Endothelial cell of umbilical vein (primary cell): Measurements from ENCODE around the gene VAV2. TPM values are rescaled to one million over a fixed set of nuclear protein-coding genes. Genes with fewer than 3 reads are reported as not detected.

Experiments used
- BruUV-seq: library from RNA; stranded (reverse); fragments of 400-500 nt; replicated peaks from 2 replicates; lab custom pipeline; 2021; lab: Mats Ljungman, UMichigan
- CTCF ChIA-PET: fragments of 300-600, 350-600 bp; sonication (Branson Sonifier 250); formaldehyde crosslinking; loops from one replicate; lab custom pipeline; 2021; ENCODE audit warnings: antibody characterized with exemption, inconsistent platforms; lab: Charles Lee
- POLR2A ChIA-PET: fragments of 300-600, 350-600 bp; sonication (Branson Sonifier 250); formaldehyde crosslinking; loops from one replicate; lab custom pipeline; 2021; ENCODE audit warnings: antibody characterized with exemption, inconsistent platforms; lab: Charles Lee
- DNase-seq: peaks from one replicate; pipeline ENCODE4 v3.0.0-alpha.2; 2011; ENCODE audit warnings: low read depth, low spot score
- FAIRE-seq: peaks from 2 replicates; lab custom pipeline; 2011; peaks lifted over from hg19 to GRCh38; lab: Jason Lieb, UNC
- H2AFZ ChIP-seq: 2 replicates; pipeline ENCODE4 v1.6.0; 2012; ENCODE audit warnings: low read depth, low read length, control low read depth, inconsistent platforms
- H3K27ac ChIP-seq: 2 replicates; pipeline ENCODE4 v1.5.1; 2011; ENCODE audit warnings: low read depth, mild to moderate bottlenecking, control low read depth, low read length, moderate library complexity; ENCODE audit not compliant: insufficient read depth
- H3K27me3 ChIP-seq, 2 experiments: 2 replicates each; pipeline versions ENCODE4 v1.6.0 to v1.6.1; 2011; ENCODE audit warnings: low read length in 2 of 2, mixed read lengths in 1 of 2; ENCODE audit not compliant: control insufficient read depth in 2 of 2, insufficient read depth in 2 of 2
- H3K36me3 ChIP-seq, 2 experiments: 2 replicates in 1 of 2; 3 replicates in 1 of 2; pipeline ENCODE4 v1.5.1; 2011; ENCODE audit warnings: low read length in 2 of 2, mild to moderate bottlenecking in 1 of 2, moderate library complexity in 1 of 2; ENCODE audit not compliant: control insufficient read depth in 2 of 2, insufficient read depth in 2 of 2; ENCODE audit errors: extremely low read depth in 1 of 2
- H3K4me1 ChIP-seq: 3 replicates; pipeline ENCODE4 v1.5.1; 2011; ENCODE audit warnings: mild to moderate bottlenecking, low read length; ENCODE audit not compliant: control insufficient read depth, insufficient read depth; ENCODE audit errors: extremely low read depth
- H3K4me2 ChIP-seq: 2 replicates; pipeline ENCODE4 v1.6.1; 2011; ENCODE audit warnings: low read length, control low read depth, mixed read lengths; ENCODE audit not compliant: insufficient read depth
- H3K4me3 ChIP-seq, 3 experiments: fragments of 200-600 bp in 1 of 3; sonication (generic), shearing (Covaris generic) in 1 of 3; replicated peaks in 1 of 3; 2 replicates each; pipeline ENCODE4 v1.5.1; 2011 to 2016; ENCODE audit warnings: control low read depth in 3 of 3, low read length in 3 of 3, mild to moderate bottlenecking in 2 of 3, inconsistent platforms in 1 of 3, low read depth in 1 of 3, moderate library complexity in 1 of 3; ENCODE audit not compliant: insufficient read depth in 1 of 3
- H3K79me2 ChIP-seq: 2 replicates; pipeline ENCODE4 v1.6.0; 2012; ENCODE audit warnings: low read length, inconsistent platforms; ENCODE audit not compliant: control insufficient read depth, insufficient read depth
- H3K9ac ChIP-seq: replicated peaks from 2 replicates; pipeline ENCODE3; 2011; ENCODE audit warnings: low read length, control low read depth; ENCODE audit not compliant: insufficient read depth; ENCODE audit errors: extremely low read depth
- H3K9me1 ChIP-seq: replicated peaks from 3 replicates; pipeline ENCODE4 v1.6.0; 2011; ENCODE audit warnings: mild to moderate bottlenecking, low read length; ENCODE audit not compliant: control insufficient read depth, insufficient read depth; ENCODE audit errors: extremely low read depth
- H3K9me3 ChIP-seq: replicated peaks from 2 replicates; pipeline ENCODE4 v1.5.1; 2012; ENCODE audit warnings: low read length, inconsistent platforms; ENCODE audit not compliant: control insufficient read depth, insufficient read depth
- H4K20me1 ChIP-seq: replicated peaks from 2 replicates; pipeline ENCODE3; 2011; ENCODE audit warnings: mild to moderate bottlenecking, low read length; ENCODE audit not compliant: control insufficient read depth, insufficient read depth; ENCODE audit errors: extremely low read depth
- CTCF ChIP-seq, 2 donors: IDR thresholded peaks; 1 replicate in 1 of 2; 2 replicates in 1 of 2; pipeline ENCODE4 v1.5.1; 2011; ENCODE audit warnings: low read length in 2 of 2, mild to moderate bottlenecking in 2 of 2, moderate library complexity in 2 of 2, control low read depth in 1 of 2, inconsistent platforms in 1 of 2, low read depth in 1 of 2; ENCODE audit not compliant: insufficient read depth in 1 of 2; ENCODE audit errors: extremely low read depth in 1 of 2
- EZH2 ChIP-seq: IDR thresholded peaks from 2 replicates; pipeline ENCODE4 v1.6.1; 2012; ENCODE audit warnings: borderline replicate concordance, low read depth, mild to moderate bottlenecking, moderate library complexity, low read length, inconsistent platforms; ENCODE audit not compliant: severe bottlenecking
- FOS ChIP-seq: IDR thresholded peaks from 2 replicates; pipeline ENCODE4 v1.6.1; 2011; ENCODE audit warnings: mild to moderate bottlenecking, low read length, moderate library complexity, borderline replicate concordance; ENCODE audit not compliant: insufficient read depth
- GATA2 ChIP-seq: IDR thresholded peaks from 2 replicates; pipeline ENCODE4 v1.7.0; 2011; ENCODE audit warnings: low read depth, mild to moderate bottlenecking, moderate library complexity, mixed read lengths, low read length; ENCODE audit not compliant: insufficient read length, insufficient read depth
- JUN ChIP-seq: IDR thresholded peaks from 2 replicates; pipeline ENCODE4 v1.6.1; 2011; ENCODE audit warnings: borderline replicate concordance, low read depth; ENCODE audit not compliant: insufficient read length, insufficient read depth
- MAX ChIP-seq: IDR thresholded peaks from 2 replicates; pipeline ENCODE4 v1.6.1; 2011; ENCODE audit not compliant: insufficient read depth, insufficient read length
- MYC ChIP-seq: IDR thresholded peaks from one replicate; pipeline ENCODE4 v1.6.1; 2011; ENCODE audit warnings: mild to moderate bottlenecking, low read depth, low read length
- POLR2A ChIP-seq: IDR thresholded peaks from 2 replicates; pipeline ENCODE4 v1.6.1; 2012; ENCODE audit warnings: low read depth, mild to moderate bottlenecking, control low read depth, low read length
- POLR2AphosphoS5 ChIP-seq: IDR thresholded peaks from 2 replicates; pipeline ENCODE4 v1.6.1; 2012; ENCODE audit warnings: low read depth, mild to moderate bottlenecking, control low read depth, low read length, moderate library complexity; ENCODE audit not compliant: insufficient read depth
- dilution Hi-C: fragments of 300-500 bp; cut with MboI; formaldehyde crosslinking; loops from one replicate; pipeline ENCODE4 v1.15.0; 2019; ENCODE audit warnings: low sequenced_read_pairs; ENCODE audit not compliant: extremely low pct_ligation_motif_present
- intact Hi-C: fragments of 100-400 bp; cut with micrococcal nuclease; formaldehyde crosslinking; loops from one replicate; pipeline ENCODE4 v1.10.0; 2022
- polyA plus RNA-seq, 4 experiments: library from polyadenylated mRNA; depleted of rRNA in 3 of 4; stranded (reverse) in 3 of 4; unstranded in 1 of 4; fragments of >200 nt; gene quantifications; 2 replicates each; pipeline versions ENCODE4 v1.2.1 to v1.2.3, GENCODE V29; 2011 to 2012; ENCODE audit warnings: missing spikeins in 1 of 4
- total RNA-seq: library from RNA; stranded (reverse); gene quantifications from 2 replicates; pipeline ENCODE4 v1.2.3, GENCODE V29; 2021

The VAV2 gene
- total and polyA plus RNA-seq, 2 donors (not counting 3 experiments of a cell fraction or from before 2014, with no cell fraction given), result 10.6 to 30.6 TPM

- Histone ChIP-seq H3K4me3 (no peak overlapping the region), H4K20me1 (no peaks in the 10 kb centered on the region), H3K9me3 (no peaks in the 10 kb centered on the region), H3K79me2 (peaks cover 6% of the 10 kb centered on the region), H3K27ac (no peak overlapping the region), H3K27me3 (no peaks in the 10 kb centered on the region), H3K36me3 (no peaks in the 10 kb centered on the region), H3K4me2 (no peak overlapping the region), H3K9me1 (no peaks in the 10 kb centered on the region), H2AFZ (no peak overlapping the region), H3K4me1 (peaks cover 5% of the 10 kb centered on the region), H3K9ac (no peak overlapping the region)
- peak; percentile 89 for DNase-seq
- TF ChIP-seq CTCF (IDR thresholded peaks at IDR 0.05; ENCODE audit: extremely low read depth in 1 of 2, insufficient read depth in 1 of 2, low read depth in 1 of 2, low read length in 2 of 2) (no peak), FOS (no peak), MAX (peak; percentile 77)
- FAIRE-seq, result no peak
- CTCF ChIA-PET, result interaction anchor here (1.5 kb wide), 1 partner anchor 11 kb away, joined by 3 read pairs; no protein-coding TSS in a partner anchor
- POLR2A ChIA-PET, result no interaction called here
- BruUV-seq, result no TSS peak
- dilution Hi-C loops (no loop called here), intact Hi-C loops (no loop called here)
Observed at GRCh38 chr9:133855802-133856521, 136.2 kb downstream of the VAV2 start.

- no peaks in the 10 kb centered on the region for H3K36me3 ChIP-seq
- DNase-seq, result no peak
- TF ChIP-seq FOS, result no peak
- TF ChIP-seq MAX, result no peak
- no peak for TF ChIP-seq MYC
- TF ChIP-seq POLR2A, result no peak
- TF ChIP-seq GATA2, result no peak
- TF ChIP-seq JUN, result no peak
- TF ChIP-seq CTCF (IDR thresholded peaks at IDR 0.05; ENCODE audit: extremely low read depth in 1 of 2, insufficient read depth in 1 of 2, low read depth in 1 of 2, low read length in 2 of 2), result no peak
- no peak for TF ChIP-seq POLR2AphosphoS5
- TF ChIP-seq EZH2, result no peak
- no peak overlapping the region for H2AFZ ChIP-seq
- H3K27me3 ChIP-seq, result no peaks in the 10 kb centered on the region
- no TSS peak for BruUV-seq
- no peaks in the 10 kb centered on the region for H4K20me1 ChIP-seq
- no peaks in the 10 kb centered on the region for H3K9me3 ChIP-seq
- H3K79me2 ChIP-seq, result peaks cover 6% of the 10 kb centered on the region
- intact Hi-C loops (no loop called here), dilution Hi-C loops (no loop called here)
- ChIA-PET CTCF (interaction anchor here (1.5 kb wide), 1 partner anchor 10 kb away, joined by 3 read pairs; no protein-coding TSS in a partner anchor), POLR2A (no interaction called here)
- no peak overlapping the region for H3K9ac ChIP-seq
- no peak for FAIRE-seq
- H3K4me1 ChIP-seq, result peaks cover 5% of the 10 kb centered on the region
- H3K27ac ChIP-seq, result no peak overlapping the region
- no peaks in the 10 kb centered on the region for H3K9me1 ChIP-seq
- H3K4me3 ChIP-seq, result no peak overlapping the region
- H3K4me2 ChIP-seq, result no peak overlapping the region
Observed at GRCh38 chr9:133855371-133855770, 136.8 kb downstream of the VAV2 start.
